H9 (cell line): ENCODE results near the gene CAGE1. TPM values are rescaled to one million over a fixed set of nuclear protein-coding genes. Genes with fewer than 3 reads are reported as not detected.

ENCODE experiments used
- DNase-seq: peaks from one replicate; pipeline ENCODE4 v3.0.0-alpha.2; 2017
- H2AFZ ChIP-seq: one replicate; pipeline ENCODE4 v1.6.1; 2013; ENCODE audit warnings: mild to moderate bottlenecking, low read length, control low read depth, moderate library complexity
- H2AK5ac ChIP-seq: 2 replicates; pipeline ENCODE4 v1.6.1; 2013; ENCODE audit warnings: low read length, control low read depth, mixed read lengths; ENCODE audit not compliant: insufficient read length
- H2BK120ac ChIP-seq: one replicate; pipeline ENCODE4 v1.6.1; 2013; ENCODE audit warnings: low read depth, mild to moderate bottlenecking, low read length, control low read depth, inconsistent platforms; ENCODE audit not compliant: poor library complexity, severe bottlenecking
- H2BK12ac ChIP-seq: 2 replicates; pipeline ENCODE4 v1.6.1; 2013; ENCODE audit warnings: low read length, control low read depth, mixed read lengths, low read depth; ENCODE audit not compliant: insufficient read length
- H2BK15ac ChIP-seq: 2 replicates; pipeline ENCODE4 v1.6.1; 2013; ENCODE audit warnings: low read depth, low read length, control low read depth
- H2BK20ac ChIP-seq: one replicate; pipeline ENCODE4 v1.6.1; 2013; ENCODE audit warnings: low read depth, mild to moderate bottlenecking, low read length, control low read depth, inconsistent platforms; ENCODE audit not compliant: poor library complexity, severe bottlenecking
- H2BK5ac ChIP-seq: 2 replicates; pipeline ENCODE4 v1.6.1; 2013; ENCODE audit warnings: low read length, control low read depth, mixed read lengths; ENCODE audit not compliant: insufficient read length
- H3K14ac ChIP-seq: 2 replicates; pipeline ENCODE4 v1.6.1; 2013; ENCODE audit warnings: low read length, control low read depth; ENCODE audit not compliant: insufficient read depth
- H3K18ac ChIP-seq: 2 replicates; pipeline ENCODE4 v1.6.1; 2013; ENCODE audit warnings: low read depth, mild to moderate bottlenecking, mixed read lengths, low read length, control low read depth; ENCODE audit not compliant: insufficient read length
- H3K23ac ChIP-seq: 2 replicates; pipeline ENCODE4 v1.6.1; 2013; ENCODE audit warnings: low read length, control low read depth, mixed read lengths, low read depth; ENCODE audit not compliant: insufficient read length
- H3K23me2 ChIP-seq: 2 replicates; pipeline ENCODE4 v1.6.1; 2013; ENCODE audit warnings: low read depth, mild to moderate bottlenecking, mixed read lengths, low read length, control low read depth; ENCODE audit not compliant: insufficient read length, poor library complexity, severe bottlenecking
- H3K27ac ChIP-seq: 2 replicates; pipeline ENCODE4 v1.5.1; 2013; ENCODE audit warnings: low read length, control low read depth, mixed read lengths, low read depth; ENCODE audit not compliant: insufficient read length
- H3K27me3 ChIP-seq: 2 replicates; pipeline ENCODE4 v1.6.1; 2013; ENCODE audit warnings: low read length, control low read depth, inconsistent platforms; ENCODE audit not compliant: insufficient read depth
- H3K4ac ChIP-seq: 2 replicates; pipeline ENCODE4 v1.6.1; 2013; ENCODE audit warnings: low read depth, mild to moderate bottlenecking, control low read depth, inconsistent platforms, low read length, moderate library complexity
- H3K4me1 ChIP-seq: 2 replicates; pipeline ENCODE4 v1.6.1; 2013; ENCODE audit warnings: low read length, control low read depth, inconsistent platforms; ENCODE audit not compliant: insufficient read depth
- H3K4me2 ChIP-seq: 2 replicates; pipeline ENCODE4 v1.6.1; 2013; ENCODE audit warnings: low read length, control low read depth, mixed read lengths; ENCODE audit not compliant: insufficient read length, insufficient read depth
- H3K56ac ChIP-seq: 2 replicates; pipeline ENCODE4 v1.6.1; 2013; ENCODE audit warnings: low read depth, mild to moderate bottlenecking, mixed read lengths, low read length, control low read depth; ENCODE audit not compliant: insufficient read length
- H3K79me1 ChIP-seq: 2 replicates; pipeline ENCODE4 v1.6.1; 2013; ENCODE audit warnings: low read depth, mild to moderate bottlenecking, moderate library complexity, low read length, control low read depth, inconsistent platforms; ENCODE audit not compliant: insufficient read depth, poor library complexity, severe bottlenecking
- H3K79me2 ChIP-seq: 2 replicates; pipeline ENCODE4 v1.6.1; 2013; ENCODE audit warnings: low read length, control low read depth, inconsistent platforms; ENCODE audit not compliant: insufficient read depth
- H3K9ac ChIP-seq: 2 replicates; pipeline ENCODE4 v1.6.1; 2013; ENCODE audit warnings: low read length, control low read depth, mixed read lengths; ENCODE audit not compliant: insufficient read length; ENCODE audit errors: extremely low read depth
- H3K9me3 ChIP-seq: one replicate; pipeline ENCODE4 v1.6.1; 2013; ENCODE audit warnings: low read depth, low read length, inconsistent platforms; ENCODE audit not compliant: control insufficient read depth
- H3T11ph ChIP-seq: one replicate; pipeline ENCODE4 v1.6.1; 2013; ENCODE audit warnings: mild to moderate bottlenecking, low read length, control low read depth, inconsistent platforms
- H4K20me1 ChIP-seq: one replicate; pipeline ENCODE4 v1.6.1; 2013; ENCODE audit not compliant: control insufficient read depth, insufficient read length, insufficient read depth
- H4K5ac ChIP-seq: 2 replicates; pipeline ENCODE4 v1.6.1; 2013; ENCODE audit warnings: low read depth, mild to moderate bottlenecking, mixed read lengths, low read length, control low read depth; ENCODE audit not compliant: insufficient read length
- H4K8ac ChIP-seq: replicated peaks from 2 replicates; pipeline ENCODE4 v1.6.1; 2013; ENCODE audit warnings: low read length, control low read depth, mixed read lengths, low read depth; ENCODE audit not compliant: insufficient read length
- H4K91ac ChIP-seq: 2 replicates; pipeline ENCODE4 v1.6.1; 2013; ENCODE audit warnings: low read depth, mild to moderate bottlenecking, moderate library complexity, mixed read lengths, low read length, control low read depth; ENCODE audit not compliant: insufficient read length
- H3K27ac Mint-ChIP-seq, 3 experiments: 2 replicates in 2 of 3; 3 replicates in 1 of 3; pipeline ENCODE4 v1.8.0; 2020 to 2021; ENCODE audit warnings: mixed read lengths in 3 of 3, mild to moderate bottlenecking in 1 of 3, moderate library complexity in 1 of 3
- H3K27me3 Mint-ChIP-seq: 2 replicates; pipeline ENCODE4 v1.8.0; 2021; ENCODE audit warnings: low read depth, mild to moderate bottlenecking, moderate library complexity, mixed read lengths
- H3K36me3 Mint-ChIP-seq, 3 experiments: 2 replicates in 2 of 3; 3 replicates in 1 of 3; pipeline ENCODE4 v1.8.0; 2020 to 2021; ENCODE audit warnings: low read depth in 3 of 3, mixed read lengths in 3 of 3; ENCODE audit not compliant: insufficient read depth in 1 of 3
- H3K4me1 Mint-ChIP-seq, 2 experiments: 2 replicates each; pipeline ENCODE4 v1.8.0; 2020; ENCODE audit warnings: mixed read lengths in 2 of 2
- H3K4me3 Mint-ChIP-seq, 2 experiments: 2 replicates in 1 of 2; 3 replicates in 1 of 2; pipeline ENCODE4 v1.8.0; 2020 to 2021; ENCODE audit warnings: mild to moderate bottlenecking in 2 of 2, mixed read lengths in 2 of 2, moderate library complexity in 1 of 2
- H3K9me3 Mint-ChIP-seq, 2 experiments: 2 replicates in 1 of 2; 3 replicates in 1 of 2; pipeline ENCODE4 v1.8.0; 2020; ENCODE audit warnings: mild to moderate bottlenecking in 2 of 2, mixed read lengths in 2 of 2, moderate library complexity in 1 of 2
- CTCF ChIP-seq: fragments of 200-600 bp; sonication (generic); conservative IDR thresholded peaks from 3 replicates; pipeline ENCODE4 v1.8.0; 2021; ENCODE audit warnings: antibody characterized with exemption, mild to moderate bottlenecking
- WGBS: extraction: QIAGEN DNeasy Blood & Tissue Kit; methylation state at CpG from one replicate; pipeline ENCODE4 v1.1.7; 2013; ENCODE audit warnings: missing lambda C conversion rate, low lambda C conversion rate, mixed read lengths; ENCODE audit not compliant: insufficient read length; ENCODE audit errors: extremely low coverage; 5-methylcytosine and 5-hydroxymethylcytosine counted together
- total RNA-seq: library from RNA; stranded (reverse); gene quantifications from 2 replicates; pipeline ENCODE4 v1.2.1, GENCODE V29; 2021

CAGE1 gene
- total RNA-seq, 1 experiment from 2014 or later: 0.28 TPM

- H4K5ac ChIP-seq: no peak overlapping the region
- H3K27ac ChIP-seq: no peak overlapping the region
- H3K18ac ChIP-seq: no peak overlapping the region
- H2BK20ac ChIP-seq: no peak overlapping the region
- no peak overlapping the region for H3K4me3 Mint-ChIP-seq
- no CpG with 5 or more reads among the region's 5 CpGs for WGBS
- H3K27me3 Mint-ChIP-seq: peaks cover 1% of the 10 kb centered on the region; the same call in 1 of the 2 replicates
- no peaks in the 10 kb centered on the region for H3K79me1 ChIP-seq
- H2BK15ac ChIP-seq: no peak overlapping the region
- H2BK120ac ChIP-seq: no peak overlapping the region
- H4K20me1 ChIP-seq: no peaks in the 10 kb centered on the region
- H4K91ac ChIP-seq: no peak overlapping the region
- H3K14ac ChIP-seq: no peak overlapping the region
- H3K79me2 ChIP-seq: no peaks in the 10 kb centered on the region
- H3K27me3 ChIP-seq: no peaks in the 10 kb centered on the region
- no peak overlapping the region for H3T11ph ChIP-seq
- H2AFZ ChIP-seq: no peak overlapping the region
- no peak for DNase-seq
- H3K9ac ChIP-seq: no peak overlapping the region
- no peak overlapping the region for H2BK12ac ChIP-seq
- no peak for TF ChIP-seq CTCF
- no peak overlapping the region for H4K8ac ChIP-seq
- no peak overlapping the region; a peak in 1 of 7 replicates for H3K27ac Mint-ChIP-seq
- no peak overlapping the region for H3K4me2 ChIP-seq
- peaks cover 5% of the 10 kb centered on the region; the same call in 1 of the 2 replicates for H3K4me1 ChIP-seq
- no peak overlapping the region for H2BK5ac ChIP-seq
- no peak overlapping the region for H3K56ac ChIP-seq
- peaks cover 3 to 5% (median 4%) of the 10 kb centered on the region in 3 experiments; a peak in 5 of 7 replicates for H3K36me3 Mint-ChIP-seq
- no peak overlapping the region for H3K23ac ChIP-seq
- H2AK5ac ChIP-seq: no peak overlapping the region
- no peaks in the 10 kb centered on the region for H3K23me2 ChIP-seq
- H3K9me3 Mint-ChIP-seq: no peaks in the 10 kb centered on the region; a peak in 1 of 5 replicates
- no peak overlapping the region for H3K4ac ChIP-seq
- peaks cover 16 to 18% of the 10 kb centered on the region in 2 experiments for H3K4me1 Mint-ChIP-seq
- H3K9me3 ChIP-seq: no peaks in the 10 kb centered on the region
These were observed 34.5 kb upstream of the CAGE1 start for GRCh38 chr6:7424058-7424457.
